Activated CD8-positive, alpha-beta T cell treated with anti-CD3 and anti-CD28 coated beads for 36 hours (primary cell): ENCODE results near the gene PYDC2. TPM values are rescaled to one million over a fixed set of nuclear protein-coding genes. Genes with fewer than 3 reads are reported as not detected.

Experiments
- ATAC-seq: fragments of 200-7000 bp; cut with Tn5 transposase; one replicate; pipeline ENCODE4 v1.10.0; 2021; ENCODE audit warnings: mild to moderate bottlenecking, moderate library complexity
- CTCF ChIA-PET: fragments of 350-600 bp; sonication (Branson Sonifier 250); formaldehyde crosslinking; loops from one replicate; lab custom pipeline; 2021; ENCODE audit warnings: antibody characterized with exemption; lab: Charles Lee
- POLR2A ChIA-PET: fragments of 350-600 bp; sonication (Branson Sonifier 250); formaldehyde crosslinking; loops from one replicate; lab custom pipeline; 2021; ENCODE audit warnings: antibody characterized with exemption; lab: Charles Lee
- DNase-seq: peaks from one replicate; pipeline ENCODE4 v3.0.0-alpha.2; 2020
- H3K27ac Mint-ChIP-seq: one replicate; pipeline ENCODE4 v1.8.0; 2021; ENCODE audit warnings: mild to moderate bottlenecking, mixed read lengths
- H3K27me3 Mint-ChIP-seq: one replicate; pipeline ENCODE4 v1.8.0; 2021; ENCODE audit warnings: mixed read lengths
- H3K36me3 Mint-ChIP-seq: one replicate; pipeline ENCODE4 v1.8.0; 2021; ENCODE audit warnings: low read depth, mixed read lengths
- H3K4me1 Mint-ChIP-seq: one replicate; pipeline ENCODE4 v1.8.0; 2021; ENCODE audit warnings: low read depth, mixed read lengths
- H3K4me3 Mint-ChIP-seq: one replicate; pipeline ENCODE4 v1.8.0; 2021; ENCODE audit warnings: mild to moderate bottlenecking, moderate library complexity, mixed read lengths
- H3K9me3 Mint-ChIP-seq: one replicate; pipeline ENCODE4 v1.8.0; 2021; ENCODE audit warnings: mixed read lengths
- intact Hi-C: fragments of 100-400 bp; cut with micrococcal nuclease; formaldehyde crosslinking; loops from one replicate; pipeline ENCODE4 v1.10.0; 2022
- total RNA-seq, 2 experiments: library from RNA; stranded (reverse); gene quantifications; one replicate each; pipeline ENCODE4 v1.2.3, GENCODE V29; 2021
- TF ChIP-seq, protein P1 (sequence below): fragments of 200-600 bp; IDR thresholded peaks from one replicate; pipeline ENCODE4 v1.8.0; 2022; ENCODE audit warnings: antibody characterized with exemption, mild to moderate bottlenecking

The PYDC2 gene
- total RNA-seq, 2 experiments from 2014 or later, result not detected

DNA sequence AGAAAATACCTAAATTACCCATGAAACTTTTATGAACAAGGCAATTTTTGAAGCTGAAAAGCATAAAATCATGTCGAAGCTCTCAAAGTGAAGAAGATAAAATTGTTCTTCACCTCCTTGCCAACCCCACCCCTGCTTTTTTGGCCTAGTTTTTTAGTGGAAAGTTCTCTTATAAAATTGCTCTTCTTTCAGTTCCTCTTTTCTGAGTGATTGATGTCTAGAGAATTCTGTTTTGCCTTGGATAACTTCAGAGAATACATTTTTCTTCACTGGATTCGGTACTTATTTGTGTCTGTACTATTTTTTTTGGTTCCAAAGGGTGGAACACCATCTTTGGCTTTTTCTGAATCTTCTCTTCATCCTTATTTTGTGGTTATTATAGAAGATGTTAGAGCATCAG lies 25.0 kb upstream of the PYDC2 start:
- H3K4me3 Mint-ChIP-seq, result no peak overlapping the region
- no peak for ATAC-seq
- CTCF ChIA-PET, result no interaction called here
- H3K27ac Mint-ChIP-seq, result no peak overlapping the region
- no peaks in the 10 kb centered on the region for H3K36me3 Mint-ChIP-seq
- DNase-seq, result no peak
- peaks cover 11% of the 10 kb centered on the region for H3K9me3 Mint-ChIP-seq
- intact Hi-C loops, result no loop called here
- peaks cover 5% of the 10 kb centered on the region for H3K27me3 Mint-ChIP-seq
- H3K4me1 Mint-ChIP-seq, result no peaks in the 10 kb centered on the region
- TF ChIP-seq, protein P1, sequence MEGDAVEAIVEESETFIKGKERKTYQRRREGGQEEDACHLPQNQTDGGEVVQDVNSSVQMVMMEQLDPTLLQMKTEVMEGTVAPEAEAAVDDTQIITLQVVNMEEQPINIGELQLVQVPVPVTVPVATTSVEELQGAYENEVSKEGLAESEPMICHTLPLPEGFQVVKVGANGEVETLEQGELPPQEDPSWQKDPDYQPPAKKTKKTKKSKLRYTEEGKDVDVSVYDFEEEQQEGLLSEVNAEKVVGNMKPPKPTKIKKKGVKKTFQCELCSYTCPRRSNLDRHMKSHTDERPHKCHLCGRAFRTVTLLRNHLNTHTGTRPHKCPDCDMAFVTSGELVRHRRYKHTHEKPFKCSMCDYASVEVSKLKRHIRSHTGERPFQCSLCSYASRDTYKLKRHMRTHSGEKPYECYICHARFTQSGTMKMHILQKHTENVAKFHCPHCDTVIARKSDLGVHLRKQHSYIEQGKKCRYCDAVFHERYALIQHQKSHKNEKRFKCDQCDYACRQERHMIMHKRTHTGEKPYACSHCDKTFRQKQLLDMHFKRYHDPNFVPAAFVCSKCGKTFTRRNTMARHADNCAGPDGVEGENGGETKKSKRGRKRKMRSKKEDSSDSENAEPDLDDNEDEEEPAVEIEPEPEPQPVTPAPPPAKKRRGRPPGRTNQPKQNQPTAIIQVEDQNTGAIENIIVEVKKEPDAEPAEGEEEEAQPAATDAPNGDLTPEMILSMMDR, result no peak
- POLR2A ChIA-PET, result no interaction called here

DNA sequence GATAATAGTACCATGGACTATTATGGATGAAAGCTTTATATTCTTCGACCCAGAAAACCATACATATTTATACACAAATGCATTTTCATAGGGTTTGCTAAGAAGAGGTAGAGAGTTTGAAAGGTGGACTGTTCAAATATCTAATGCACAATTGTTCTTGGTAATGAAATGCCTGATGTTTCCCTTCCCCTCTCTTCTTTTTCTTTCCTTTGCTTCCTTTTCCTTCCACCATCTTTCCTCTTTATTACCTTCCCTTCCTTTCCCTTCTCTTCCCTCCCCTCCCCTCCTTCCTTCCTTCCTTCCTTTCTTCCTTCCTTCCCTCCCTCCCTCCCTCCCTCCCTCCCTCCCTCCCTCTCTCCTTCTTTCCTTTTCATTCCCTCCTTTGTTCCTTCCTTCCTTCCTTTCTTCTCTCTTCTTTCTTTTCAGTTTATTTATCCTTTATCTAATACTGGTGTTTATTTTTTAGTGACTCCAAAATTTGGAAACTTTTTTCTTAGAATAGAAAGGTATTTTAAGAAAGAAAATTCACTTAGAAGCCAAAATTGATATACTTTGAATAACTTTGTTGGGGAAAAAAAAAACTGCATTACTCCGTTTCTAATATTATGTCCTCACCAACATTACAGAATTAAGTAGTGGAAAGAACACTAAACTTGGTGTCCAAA lies 22.7 kb upstream of the PYDC2 start:
- ChIA-PET POLR2A (no interaction called here), CTCF (no interaction called here)
- no peak for ATAC-seq
- intact Hi-C loops, result no loop called here
- Mint-ChIP-seq H3K4me3 (no peak overlapping the region), H3K27ac (no peak overlapping the region), H3K9me3 (peaks cover 8% of the 10 kb centered on the region), H3K36me3 (no peaks in the 10 kb centered on the region), H3K4me1 (no peaks in the 10 kb centered on the region), H3K27me3 (peaks cover 5% of the 10 kb centered on the region)
- no peak for DNase-seq
- TF ChIP-seq, protein P1, result no peak

DNA sequence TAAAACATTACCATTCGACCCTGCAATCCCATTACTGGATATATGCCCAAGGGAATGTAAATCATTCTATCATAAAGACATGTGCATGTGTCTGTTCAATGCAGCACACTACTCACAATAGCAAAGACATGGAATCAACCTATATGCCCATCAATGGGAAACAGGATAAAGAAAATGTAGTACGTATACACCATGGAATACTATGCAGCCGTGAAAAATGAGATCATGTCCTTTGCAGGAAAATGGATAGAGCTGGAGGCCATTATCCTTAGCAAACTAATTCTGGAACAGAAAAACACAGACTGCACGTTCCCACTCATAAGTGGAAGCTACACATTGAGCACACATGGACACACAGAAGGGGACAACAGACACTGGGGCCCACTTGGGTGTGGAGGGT lies 20.4 kb upstream of the PYDC2 start:
- POLR2A ChIA-PET, result no interaction called here
- peaks cover 5% of the 10 kb centered on the region for H3K27me3 Mint-ChIP-seq
- no peak overlapping the region for H3K27ac Mint-ChIP-seq
- TF ChIP-seq, protein P1, result no peak
- intact Hi-C loops, result no loop called here
- H3K4me1 Mint-ChIP-seq, result no peaks in the 10 kb centered on the region
- CTCF ChIA-PET, result no interaction called here
- no peak overlapping the region for H3K4me3 Mint-ChIP-seq
- ATAC-seq (no peak), DNase-seq (no peak)
- peaks cover 8% of the 10 kb centered on the region for H3K9me3 Mint-ChIP-seq
- H3K36me3 Mint-ChIP-seq, result no peaks in the 10 kb centered on the region

DNA sequence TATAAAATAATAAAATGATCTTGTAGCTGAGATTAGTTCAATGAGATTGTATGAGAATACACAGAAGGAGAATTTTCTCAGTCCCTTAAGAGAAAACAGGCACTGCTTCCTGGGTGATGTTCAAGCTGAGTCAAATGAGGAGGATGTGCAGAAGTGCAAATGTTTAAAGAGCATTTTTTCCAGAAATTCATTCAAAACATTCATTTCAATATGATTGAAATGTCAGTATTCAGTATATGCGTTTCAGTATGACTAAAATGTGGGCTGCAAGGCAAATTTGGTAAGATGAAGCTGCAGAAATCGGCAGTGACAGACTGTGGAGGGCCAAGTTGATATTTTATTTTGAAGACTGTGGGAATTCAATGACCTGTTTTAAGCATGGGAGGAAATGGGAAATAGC lies 19.3 kb upstream of the PYDC2 start:
- no peak for DNase-seq
- Mint-ChIP-seq H3K36me3 (no peaks in the 10 kb centered on the region), H3K4me1 (no peaks in the 10 kb centered on the region), H3K4me3 (no peak overlapping the region), H3K27me3 (peaks cover 4% of the 10 kb centered on the region), H3K9me3 (peaks cover 8% of the 10 kb centered on the region), H3K27ac (no peak overlapping the region)
- TF ChIP-seq, protein P1, result no peak
- ATAC-seq, result no peak
- CTCF ChIA-PET, result no interaction called here
- intact Hi-C loops, result no loop called here
- POLR2A ChIA-PET, result no interaction called here

DNA sequence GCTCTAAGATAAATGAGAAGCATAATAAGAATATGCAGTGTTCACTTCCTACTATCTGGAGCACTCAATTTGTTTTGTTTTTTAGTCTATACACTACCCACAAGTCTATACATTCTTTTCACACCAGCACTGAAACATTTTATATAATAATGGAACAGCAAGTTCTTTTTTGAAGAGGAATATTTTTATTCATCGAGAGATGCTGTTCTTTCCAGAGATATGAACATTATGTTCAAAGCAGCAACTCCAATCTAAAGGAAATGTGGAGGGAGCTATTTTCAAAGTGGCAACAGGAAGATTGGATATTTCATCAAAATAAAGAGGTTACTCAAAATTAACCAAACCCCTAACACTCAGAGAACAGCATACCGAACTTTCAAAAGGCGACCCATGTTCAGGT lies 16.4 kb upstream of the PYDC2 start:
- TF ChIP-seq, protein P1, result no peak
- no peak for ATAC-seq
- no peak overlapping the region for H3K4me3 Mint-ChIP-seq
- no peaks in the 10 kb centered on the region for H3K4me1 Mint-ChIP-seq
- ChIA-PET CTCF (no interaction called here), POLR2A (no interaction called here)
- no peak overlapping the region for H3K27ac Mint-ChIP-seq
- peaks cover 1% of the 10 kb centered on the region for H3K27me3 Mint-ChIP-seq
- H3K36me3 Mint-ChIP-seq, result no peaks in the 10 kb centered on the region
- intact Hi-C loops, result no loop called here
- peaks cover 8% of the 10 kb centered on the region for H3K9me3 Mint-ChIP-seq
- DNase-seq, result no peak
